Measurements from ENCODE around the gene GGACT.
"Not testable (repeated sequence)": the region's sequence is repeated elsewhere in the genome, so short reads cannot be mapped to it uniquely, and the experiment has no call there.

GGACT gene

DNA sequence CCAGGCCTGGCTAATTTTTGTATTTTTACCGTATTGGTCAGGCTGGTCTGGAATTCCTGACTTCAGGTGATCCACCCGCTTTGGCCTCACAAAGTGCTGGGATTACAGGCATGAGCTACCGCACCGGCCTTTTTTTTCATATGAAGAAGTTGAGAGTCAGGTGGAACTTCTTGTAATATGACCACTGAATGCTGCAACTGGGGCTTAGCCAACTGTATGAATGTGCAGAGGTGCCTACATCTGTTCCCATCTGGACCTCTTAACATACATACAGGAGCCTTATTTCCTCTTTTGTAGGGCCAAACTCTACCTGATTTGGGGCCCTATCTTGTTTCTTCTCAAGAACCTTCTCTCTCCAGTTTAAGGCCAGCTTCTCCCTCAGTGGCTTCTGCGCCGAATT lies 11.9 kb upstream of the GGACT start:
- DNase-seq = no peak

DNA sequence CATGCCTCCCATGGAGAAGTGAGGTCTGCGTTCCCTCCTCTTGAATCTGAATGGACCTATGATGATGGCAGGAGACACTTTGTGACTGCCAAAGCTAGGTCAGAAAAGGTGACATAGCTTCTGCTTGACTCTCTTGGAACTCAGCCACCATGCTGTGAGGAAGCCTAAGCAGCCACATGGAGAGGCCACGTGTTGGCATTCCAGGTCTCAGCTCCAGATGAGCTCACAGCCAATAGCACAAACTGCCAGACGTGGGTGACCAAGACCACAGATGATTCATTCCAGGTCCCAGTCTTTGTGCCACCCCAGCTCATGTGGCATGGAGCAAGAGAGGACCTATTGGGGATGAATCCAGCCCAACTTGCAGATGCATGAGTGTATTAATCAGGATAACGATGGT lies 8.7 kb upstream of the GGACT start:
- no peak for DNase-seq

DNA sequence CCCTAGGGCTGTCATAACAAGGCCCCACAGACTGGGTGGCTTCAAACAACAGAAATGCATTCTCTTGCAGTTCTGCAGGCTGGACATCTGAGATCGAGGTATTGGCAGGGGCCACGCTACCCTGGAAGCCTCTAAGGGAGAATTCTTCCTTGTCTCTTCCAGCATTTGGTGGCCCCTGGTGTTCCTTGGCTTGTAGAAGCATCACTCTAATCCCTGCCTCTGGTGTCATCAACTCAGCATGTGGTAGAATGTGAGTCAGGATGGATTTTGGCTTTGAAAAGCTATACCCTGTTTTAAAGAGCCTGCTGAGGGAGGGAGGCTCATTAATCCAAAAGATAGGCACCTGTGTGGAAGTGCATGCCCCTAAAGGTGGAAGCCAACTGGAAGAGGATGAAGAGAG lies 7.9 kb upstream of the GGACT start:
- DNase-seq = no peak

DNA sequence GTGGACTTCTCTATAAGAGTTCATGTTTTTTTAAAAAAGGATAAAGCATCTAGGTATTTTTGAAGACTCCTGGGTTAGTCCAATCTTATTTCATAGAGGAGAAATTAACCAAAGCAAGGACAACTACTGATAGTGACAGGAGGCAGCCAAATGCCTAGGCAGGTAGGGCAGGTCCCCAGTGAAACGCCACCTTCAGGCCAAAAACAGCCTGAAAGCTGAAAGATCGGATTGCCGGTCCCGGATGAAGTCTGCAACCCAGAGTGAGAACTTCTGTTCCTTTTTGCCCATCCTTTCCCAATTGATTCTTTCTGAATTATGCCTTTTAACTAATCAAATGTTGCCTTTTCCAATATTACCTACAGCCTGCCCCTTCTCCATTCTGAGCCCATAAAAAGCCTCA lies 6.1 kb upstream of the GGACT start:
- DNase-seq = no peak

DNA sequence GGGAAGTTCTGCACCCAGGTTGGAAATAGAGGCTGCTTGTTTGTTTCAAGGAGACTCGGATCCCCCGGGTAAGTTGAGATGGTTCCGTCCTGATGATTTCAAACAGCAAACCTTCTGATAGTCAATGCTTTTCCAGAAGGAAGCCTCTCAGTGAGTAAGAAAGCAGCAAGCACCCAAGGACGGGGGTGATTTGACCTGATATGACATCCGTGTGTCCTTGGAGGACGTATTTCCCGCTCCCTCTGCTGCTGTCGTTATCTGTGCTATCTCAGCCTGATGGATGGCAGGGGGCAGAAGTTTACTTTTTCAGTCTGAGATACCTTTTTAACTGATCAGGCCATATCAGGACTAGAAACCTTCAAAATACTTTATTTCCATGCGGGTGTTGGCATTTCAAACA lies 5.7 kb upstream of the GGACT start:
- DNase-seq = no peak

DNA sequence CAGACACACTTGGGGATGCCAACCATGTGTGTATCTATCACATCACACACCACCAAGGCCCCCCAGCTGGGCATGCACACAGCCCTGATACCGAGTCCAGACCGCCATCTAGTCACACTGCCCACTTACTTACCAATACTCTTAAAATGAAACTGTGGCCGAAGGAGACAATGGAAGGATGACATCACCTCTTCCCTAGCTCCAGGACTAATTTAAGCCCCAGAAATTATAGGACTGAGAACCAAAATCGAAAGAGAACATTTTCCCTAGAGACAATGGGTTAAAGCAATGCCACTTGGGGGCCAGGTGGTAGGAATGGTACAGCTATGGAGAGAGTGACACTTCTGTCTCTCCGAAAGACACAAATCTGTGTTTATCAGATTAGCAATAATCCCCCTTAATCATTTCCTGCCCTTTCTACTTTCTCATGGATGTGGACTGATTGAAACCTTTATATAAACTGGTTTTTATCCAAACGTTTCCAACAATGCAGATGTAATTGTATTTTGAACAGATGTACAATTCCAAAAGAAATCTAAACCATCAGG lies 663 bp upstream of the GGACT start:
- DNase-seq = no peak

DNA sequence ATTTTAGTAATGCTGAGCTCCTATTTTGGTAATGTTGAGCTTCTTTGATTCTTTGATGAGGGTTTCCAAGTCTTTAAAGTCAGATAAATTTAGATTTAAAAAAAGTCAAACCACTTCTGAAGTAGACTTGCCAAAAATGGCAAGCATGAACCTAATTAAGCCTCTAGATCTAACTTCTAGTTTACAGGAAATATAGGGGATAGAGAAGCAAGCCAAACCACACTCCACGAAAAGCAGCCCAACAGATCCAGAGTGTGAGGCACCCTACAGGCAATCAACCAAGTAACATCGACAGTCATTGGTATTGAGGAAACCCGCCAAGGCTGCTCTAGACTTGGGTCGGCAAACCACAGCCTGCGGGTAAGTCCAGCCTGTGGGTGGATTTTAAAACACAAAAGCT lies 3.7 kb downstream of the GGACT start:
- no peak for DNase-seq

DNA sequence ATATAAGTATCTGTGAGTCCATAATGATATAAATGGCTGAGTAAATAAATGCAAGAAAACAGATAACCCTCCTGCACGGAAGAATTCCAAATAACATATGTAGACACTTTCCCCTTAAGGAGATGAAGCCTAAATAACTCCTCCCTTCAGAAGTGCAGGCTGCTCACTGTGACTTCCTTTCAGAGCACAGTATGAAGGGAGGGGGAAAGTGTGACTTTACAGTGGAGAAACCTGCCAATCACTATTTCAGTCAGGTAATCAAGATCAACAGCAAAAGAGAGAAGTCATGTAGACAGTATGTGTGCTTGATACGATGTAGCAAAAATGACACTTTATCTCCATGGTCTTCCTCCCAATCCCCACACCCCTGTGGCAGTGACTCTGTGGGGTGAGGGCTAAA lies 7.1 kb downstream of the GGACT start:
- DNase-seq = no peak

DNA sequence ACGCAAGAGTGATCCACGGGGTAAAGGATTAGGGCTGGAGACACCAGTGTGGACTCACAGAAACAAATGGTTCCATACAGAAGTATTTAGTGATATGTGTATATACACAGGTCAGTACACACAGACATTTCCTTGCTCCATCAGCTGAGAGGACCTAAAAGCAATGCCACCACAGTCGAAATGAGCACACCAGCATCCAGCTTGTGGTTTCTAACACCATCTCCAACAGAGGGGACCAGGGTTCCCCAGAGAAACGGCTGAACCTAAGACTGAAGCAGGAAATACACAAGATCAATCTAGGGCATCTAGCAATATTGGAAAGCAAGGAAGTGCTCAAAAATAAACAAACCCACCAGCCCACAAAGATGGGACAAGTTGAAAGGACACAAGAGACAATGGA lies 7.6 kb downstream of the GGACT start:
- DNase-seq = no peak

DNA sequence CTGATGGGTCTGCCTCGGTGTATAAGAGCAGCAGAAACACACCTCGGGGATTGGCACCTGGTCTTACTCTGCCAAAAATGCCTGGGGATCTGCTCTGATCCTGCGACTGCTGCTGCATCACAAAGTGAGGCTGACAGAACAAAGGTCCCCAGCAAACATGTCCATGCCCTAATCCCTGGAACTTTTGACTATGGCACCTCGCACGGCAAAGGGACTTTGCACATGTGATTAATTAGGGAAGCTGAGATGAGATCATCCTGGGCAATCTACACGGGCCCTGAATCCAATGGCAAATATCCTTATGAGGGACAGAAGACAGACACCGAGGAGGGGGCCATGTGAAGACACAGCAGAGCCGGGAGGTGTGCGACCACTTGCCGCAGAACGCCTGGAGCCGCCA lies 8.5 kb downstream of the GGACT start:
- DNase-seq = no peak

DNA sequence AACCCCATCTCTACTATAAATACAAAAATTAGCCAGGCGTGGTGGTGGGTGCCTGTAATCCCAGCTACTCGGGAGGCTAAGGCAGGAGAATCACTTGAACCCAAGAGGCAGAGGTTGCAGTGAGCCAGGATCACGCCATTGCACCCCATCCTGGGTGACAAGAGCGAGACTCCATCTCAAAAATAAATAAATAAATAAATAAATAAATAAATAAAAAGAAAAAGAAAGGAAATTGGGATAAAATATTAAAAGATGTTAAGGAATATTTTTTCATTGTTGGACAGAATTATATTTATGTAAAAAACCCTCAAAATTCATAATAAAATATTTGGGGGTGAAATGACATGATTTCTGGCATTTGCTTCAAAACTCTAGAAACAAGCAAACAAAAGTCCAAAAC lies 11.3 kb downstream of the GGACT start:
- not testable (repeated sequence) for DNase-seq

DNA sequence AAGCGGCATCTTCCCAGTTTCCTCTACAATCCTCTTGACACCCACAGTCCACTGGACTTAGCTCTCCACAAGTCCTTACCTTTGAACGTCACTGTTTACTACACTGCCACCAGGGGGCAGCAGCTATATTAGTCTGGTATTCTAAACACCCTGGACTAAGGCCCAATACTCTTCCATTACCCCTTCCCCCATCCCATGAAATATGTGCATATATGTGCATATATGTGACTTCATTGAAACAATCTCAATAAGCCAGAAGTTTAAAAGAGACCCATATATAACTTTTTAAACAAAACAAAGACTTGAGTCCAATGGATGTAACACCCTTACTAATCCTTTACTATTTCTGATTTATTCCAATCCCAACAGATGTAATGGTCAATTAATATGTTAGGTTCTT lies 15.5 kb downstream of the GGACT start:
- peak; percentile 83 to 86 for DNase-seq

DNA sequence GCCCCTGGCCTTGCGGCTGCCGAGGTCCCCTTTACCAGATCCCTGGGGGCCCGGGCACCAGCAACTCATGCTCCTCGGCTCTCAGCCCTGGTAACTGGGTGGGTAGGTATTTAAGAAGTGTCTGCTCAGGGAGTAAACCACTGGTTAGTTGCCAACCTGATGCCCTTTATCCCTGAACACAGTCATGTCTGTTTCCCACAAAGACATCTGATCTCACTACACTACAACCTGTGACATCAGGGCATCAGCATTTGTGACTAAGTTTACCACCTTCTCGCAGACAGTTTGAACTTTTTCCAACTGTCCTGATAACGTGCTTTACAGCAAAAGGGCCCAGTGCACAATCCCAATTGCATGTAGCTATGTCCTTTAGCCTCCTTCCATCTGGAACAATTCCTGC lies 22.0 kb downstream of the GGACT start:
- no peak for DNase-seq

DNA sequence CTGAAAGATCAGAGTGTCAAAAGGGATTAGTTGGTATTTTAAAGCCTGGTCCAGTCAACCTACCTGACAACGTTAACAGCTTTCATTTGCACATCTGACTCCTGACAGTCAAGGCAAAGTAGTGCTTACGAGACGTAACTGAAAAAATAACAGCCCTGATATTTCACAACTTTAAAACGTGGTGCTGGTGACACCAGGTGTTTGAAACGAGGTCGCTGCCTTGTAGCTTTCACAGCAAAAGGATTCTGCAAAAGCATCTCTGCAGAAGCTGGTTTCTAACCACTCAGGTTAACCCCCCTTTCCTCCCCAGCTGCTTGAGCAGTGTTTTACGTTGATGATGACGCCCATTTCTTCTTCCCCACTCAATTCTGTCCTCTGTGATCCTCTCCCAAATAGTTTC lies 23.3 kb downstream of the GGACT start:
- DNase-seq = no peak

DNA sequence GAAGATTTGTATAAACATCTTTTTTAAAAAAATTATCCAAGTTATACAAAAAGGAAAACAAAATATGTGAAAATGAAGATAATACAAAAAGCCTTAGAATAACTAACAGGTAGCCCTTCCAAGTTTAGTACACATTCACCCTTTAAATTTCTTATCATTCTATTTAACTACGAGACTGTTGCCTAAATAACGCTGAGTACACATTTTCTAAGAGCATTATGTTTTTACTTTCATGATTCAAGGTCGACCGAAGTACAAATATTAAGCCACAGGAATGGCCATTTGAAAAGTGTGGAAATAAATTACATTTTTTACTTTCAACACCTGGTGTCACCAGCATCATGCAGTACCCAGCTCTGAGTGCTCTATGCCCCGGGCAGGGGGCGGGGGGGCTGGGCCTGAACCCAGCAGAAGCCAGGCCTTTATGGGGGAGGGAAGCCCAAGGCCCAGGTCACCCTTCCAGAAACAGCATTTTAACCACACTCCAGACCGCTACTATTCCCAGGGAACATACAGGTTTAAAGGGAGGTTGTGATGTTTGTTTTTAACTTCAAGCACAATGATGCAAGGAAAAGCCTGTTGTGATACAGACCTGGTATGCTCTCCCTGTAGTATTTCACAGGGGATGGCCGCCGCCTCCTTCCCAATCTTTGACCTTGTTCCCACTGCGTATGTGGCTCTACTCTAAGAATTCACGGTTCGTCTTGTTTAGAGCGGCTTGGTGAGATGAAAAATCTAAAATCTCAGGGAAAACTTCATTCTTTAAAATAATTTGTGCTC lies 24.0 kb downstream of the GGACT start:
- DNase-seq = no peak

DNA sequence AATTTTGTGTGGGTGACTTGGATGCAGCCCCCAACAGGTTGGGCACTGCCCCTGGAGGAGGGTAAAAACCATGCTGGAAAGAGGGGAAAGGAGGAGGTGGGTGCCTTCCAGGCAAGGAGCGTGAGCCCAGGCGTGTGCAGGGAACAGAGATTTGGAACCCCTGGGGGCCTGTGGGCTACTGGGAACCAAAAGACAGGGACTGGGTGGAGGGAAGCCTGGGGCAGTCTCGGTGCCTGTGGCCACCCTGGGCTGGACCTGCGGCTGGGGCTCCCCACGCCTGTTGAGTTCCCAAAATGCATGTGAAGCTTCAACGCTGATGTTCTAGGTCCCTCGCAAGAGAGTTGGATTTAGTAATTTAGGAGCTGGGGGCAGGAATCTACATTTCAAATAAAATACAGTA lies 24.8 kb downstream of the GGACT start:
- no peak for DNase-seq

DNA sequence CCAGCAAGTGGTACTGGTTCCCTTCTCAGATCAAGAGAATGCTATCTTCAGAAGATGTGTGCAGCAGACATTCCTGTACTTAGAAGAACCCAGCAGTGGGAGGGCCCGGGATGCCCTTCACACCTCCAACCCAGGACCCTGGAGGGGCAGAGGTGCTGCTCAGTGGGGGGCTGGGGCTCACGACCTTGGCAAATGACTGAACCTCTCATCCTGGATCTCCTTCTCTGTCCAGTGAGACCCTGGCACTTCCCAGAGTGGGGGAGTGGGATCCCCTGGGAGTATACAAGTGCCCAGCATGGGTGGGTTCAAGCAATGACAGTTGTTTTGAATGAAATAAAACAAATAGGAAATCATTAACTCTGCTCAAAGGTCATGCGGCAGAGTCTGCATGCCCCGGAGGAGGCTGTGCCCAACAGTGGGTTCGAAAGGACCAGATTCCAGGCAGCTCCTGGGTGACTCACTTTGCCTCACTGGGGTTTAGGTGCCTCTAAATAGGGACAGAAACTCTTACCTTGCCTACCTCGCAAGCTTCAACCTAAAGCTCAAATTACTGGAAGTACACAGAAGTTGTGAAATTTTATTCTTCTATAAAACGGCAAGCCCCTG lies 26.9 kb downstream of the GGACT start:
- DNase-seq = no peak

DNA sequence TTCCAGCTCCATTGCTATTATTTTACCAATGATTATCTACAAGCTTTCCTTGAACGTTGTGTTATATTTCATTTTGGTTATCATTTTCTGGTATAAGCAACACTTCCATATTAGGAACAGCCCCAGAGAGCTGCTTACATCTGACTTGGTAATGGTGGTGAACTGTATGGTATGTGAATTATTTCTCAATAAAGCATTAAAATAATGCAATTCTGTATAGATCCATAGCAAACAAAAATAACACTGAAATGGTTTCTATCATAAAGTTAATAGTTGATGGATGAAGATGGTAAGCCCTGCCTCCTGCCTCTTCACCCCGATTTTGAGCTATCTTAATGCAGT lies 27.5 kb downstream of the GGACT start:
- no peak for DNase-seq

DNA sequence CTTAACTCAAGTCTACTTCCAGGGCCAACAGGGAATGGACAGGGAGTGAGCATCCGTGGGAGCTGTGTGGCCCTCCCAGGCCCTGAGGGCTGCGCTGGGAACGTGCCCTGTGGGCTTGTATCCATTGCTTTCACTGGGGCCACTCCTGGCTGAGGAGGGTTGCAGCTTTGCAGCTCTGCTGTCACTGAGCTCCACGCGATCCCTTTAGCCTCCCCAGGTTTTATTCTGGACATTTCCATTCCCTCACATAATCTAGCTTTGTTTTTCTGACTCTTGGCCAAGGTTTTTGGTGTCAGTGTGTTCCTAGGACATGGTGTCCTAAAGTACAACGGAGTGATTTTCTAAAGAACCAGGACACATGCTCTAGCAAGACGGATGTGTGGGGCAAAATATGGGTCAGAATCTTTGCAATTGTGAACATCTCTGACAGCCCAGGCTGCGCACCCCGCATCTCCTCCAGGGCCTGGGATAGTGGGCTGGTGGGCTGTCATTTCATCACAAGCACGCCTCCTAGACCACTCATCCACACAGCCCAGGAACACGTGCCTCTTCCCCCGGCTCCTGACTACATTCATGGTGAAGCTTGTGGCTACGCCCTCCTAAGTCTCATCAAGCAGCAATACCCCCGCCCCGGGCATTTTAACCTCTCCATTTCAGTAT lies 28.0 kb downstream of the GGACT start:
- no peak for DNase-seq

DNA sequence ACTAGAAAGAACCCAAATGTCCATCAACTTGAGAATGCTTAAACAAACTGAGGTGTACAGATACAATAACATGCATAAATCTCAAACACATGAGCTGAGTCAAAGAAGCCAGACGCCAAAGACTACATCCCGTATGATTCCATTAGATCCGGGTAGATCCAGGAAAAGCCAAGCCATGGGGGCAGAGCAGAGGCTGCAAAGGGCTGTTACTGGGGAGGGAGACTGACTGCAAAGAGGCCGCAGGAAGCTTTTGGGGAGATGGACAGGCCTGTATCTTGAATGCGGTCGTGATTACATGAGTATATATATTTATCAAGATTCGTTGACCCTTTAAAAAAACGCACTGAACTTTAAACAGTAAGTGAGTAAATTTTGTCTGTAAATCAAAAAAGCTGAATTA lies 28.7 kb downstream of the GGACT start:
- DNase-seq = no peak

DNA sequence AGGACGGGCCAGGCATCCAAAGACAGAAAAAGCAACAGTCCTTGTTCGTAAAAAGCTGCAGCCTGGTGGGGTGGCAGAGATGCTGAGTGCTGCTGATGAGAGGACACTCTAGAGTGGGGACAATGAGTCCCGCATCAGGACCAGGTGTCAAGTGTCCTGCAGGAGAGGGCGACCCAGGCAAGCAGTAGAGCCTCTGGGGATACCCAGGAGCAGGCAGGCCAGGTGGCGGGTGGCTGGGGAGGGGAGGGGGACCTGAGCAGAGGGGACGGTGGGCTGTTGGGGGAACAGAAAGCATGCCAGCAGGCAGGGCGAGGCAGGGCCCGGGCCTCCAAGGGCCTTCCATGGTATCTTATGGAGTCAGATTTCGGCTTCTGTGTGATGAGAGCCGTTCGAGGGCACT lies 35.8 kb downstream of the GGACT start:
- DNase-seq = no peak

DNA sequence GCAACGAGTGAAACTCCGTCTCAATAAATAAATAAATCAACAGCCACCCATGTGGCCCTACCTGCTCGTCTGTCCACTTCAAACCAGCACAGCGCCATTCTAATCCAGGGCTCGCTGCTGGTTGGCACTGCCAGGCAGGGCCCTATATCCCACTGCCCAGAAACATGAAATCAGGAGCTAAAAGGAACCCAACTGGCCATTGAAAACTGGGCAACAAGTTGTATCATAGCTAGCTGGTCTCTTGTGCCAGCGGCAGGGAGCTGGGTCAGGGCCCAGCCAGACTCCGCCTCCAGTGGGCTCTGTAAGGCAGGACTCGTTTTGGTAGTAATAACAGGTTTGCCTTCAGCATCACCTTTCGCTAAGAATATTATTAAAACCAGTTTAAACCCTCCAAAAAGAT lies 39.3 kb downstream of the GGACT start:
- DNase-seq = no peak

DNA sequence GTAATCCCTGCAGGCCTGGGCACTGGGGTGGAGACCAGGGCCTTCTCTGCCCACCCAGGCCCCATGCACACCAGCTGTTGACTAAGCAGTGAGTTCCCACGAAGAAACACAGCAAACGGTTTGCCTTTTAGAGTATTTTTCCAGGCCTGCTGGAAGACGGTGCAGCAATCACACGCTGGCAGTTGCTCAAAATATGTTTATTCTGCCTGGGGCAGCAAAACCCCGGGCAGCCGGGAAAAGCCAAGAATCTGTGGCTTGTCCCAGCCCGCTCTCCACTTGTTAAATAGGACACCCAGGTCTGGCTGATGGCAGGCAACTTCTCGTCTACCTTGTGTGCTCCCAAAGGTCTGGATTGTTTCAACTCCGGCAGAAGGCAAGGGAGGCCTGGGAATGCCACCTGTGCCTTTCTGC lies 40.8 kb downstream of the GGACT start:
- DNase-seq = no peak

DNA sequence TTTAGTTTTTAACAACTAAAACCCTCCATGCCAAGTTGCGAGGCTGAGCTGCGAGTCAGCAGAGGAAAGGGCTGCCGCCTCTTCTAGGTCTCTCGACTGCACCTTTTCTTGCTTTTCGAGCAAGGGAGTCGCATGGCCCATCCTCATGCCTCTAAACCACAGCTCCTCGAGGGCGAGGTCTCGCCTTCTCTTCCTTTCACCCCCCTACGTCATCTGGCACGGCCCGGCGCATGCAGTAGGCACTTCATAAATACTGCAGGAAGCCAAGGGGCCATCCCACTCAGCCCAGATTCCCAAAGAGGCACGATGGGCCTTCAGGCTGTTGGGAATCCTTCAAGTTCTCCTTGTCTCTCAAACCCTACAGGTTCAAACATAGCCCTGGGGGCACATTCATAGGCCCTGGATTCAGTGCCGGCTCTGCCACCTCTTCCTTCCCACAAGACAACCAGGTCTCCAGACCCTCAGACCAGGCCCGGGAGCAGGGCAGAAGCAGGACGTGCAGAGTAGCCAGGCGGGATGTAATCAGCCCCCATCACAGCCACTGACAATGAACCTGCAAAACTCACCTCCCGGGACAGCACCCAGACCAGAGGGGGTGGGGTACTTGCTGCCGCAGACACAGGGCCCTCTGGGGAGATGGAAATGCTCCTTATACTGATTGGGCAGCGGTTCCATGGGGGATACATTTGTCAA lies 41.7 kb downstream of the GGACT start:
- no peak for DNase-seq
